Chondrocyte (in vitro differentiated cells): ENCODE measurements around the gene MTRF1. TPM values are rescaled to one million over a fixed set of nuclear protein-coding genes. Genes with fewer than 3 reads are reported as not detected.
"Not testable (repeated sequence)": the region's sequence is repeated elsewhere in the genome, so short reads cannot be mapped to it uniquely, and the experiment has no call there.

Experiments
- DNase-seq: peaks from one replicate; pipeline ENCODE4 v3.0.0; 2021; ENCODE audit warnings: mixed read lengths, low spot score
- H3K27ac Mint-ChIP-seq: one replicate; pipeline ENCODE4 v1.8.0; 2021; ENCODE audit warnings: mild to moderate bottlenecking, moderate library complexity, mixed read lengths; ENCODE audit not compliant: unreplicated experiment
- H3K27me3 Mint-ChIP-seq: 2 replicates; pipeline ENCODE4 v1.8.0; 2021; ENCODE audit warnings: low read depth, mixed read lengths
- H3K36me3 Mint-ChIP-seq: 2 replicates; pipeline ENCODE4 v1.8.0; 2021; ENCODE audit warnings: low read depth, mixed read lengths
- H3K4me1 Mint-ChIP-seq: 2 replicates; pipeline ENCODE4 v1.8.0; 2021; ENCODE audit warnings: low read depth, mild to moderate bottlenecking, mixed read lengths
- H3K4me3 Mint-ChIP-seq: one replicate; pipeline ENCODE4 v1.8.0; 2021; ENCODE audit warnings: mild to moderate bottlenecking, moderate library complexity, mixed read lengths; ENCODE audit not compliant: unreplicated experiment
- H3K9me3 Mint-ChIP-seq: 2 replicates; pipeline ENCODE4 v1.8.0; 2021; ENCODE audit warnings: low read depth, mixed read lengths
- CTCF ChIP-seq: fragments of 200-600 bp; sonication (generic); IDR thresholded peaks from 2 replicates; pipeline ENCODE4 v1.5.0; 2021; ENCODE audit warnings: antibody characterized with exemption, mild to moderate bottlenecking, moderate library complexity
- total RNA-seq: library from RNA; stranded (reverse); gene quantifications from 3 replicates; pipeline ENCODE4 v1.2.1, GENCODE V29; 2021

Gene MTRF1
- total RNA-seq, 1 donor from 2014 or later = 8.2 TPM

- H3K27ac Mint-ChIP-seq = no peak overlapping the region
- peaks cover 2% of the 10 kb centered on the region for H3K27me3 Mint-ChIP-seq
- H3K4me3 Mint-ChIP-seq = no peak overlapping the region
- H3K4me1 Mint-ChIP-seq = no peaks in the 10 kb centered on the region
- no peak for DNase-seq
- H3K9me3 Mint-ChIP-seq = no peaks in the 10 kb centered on the region
- H3K36me3 Mint-ChIP-seq = peaks cover 1% of the 10 kb centered on the region
- TF ChIP-seq CTCF = no peak
These were observed 26.1 kb upstream of the MTRF1 start for GRCh38 chr13:41289463-41289881.

- no peaks in the 10 kb centered on the region for H3K36me3 Mint-ChIP-seq
- no peaks in the 10 kb centered on the region for H3K4me1 Mint-ChIP-seq
- peaks cover 2% of the 10 kb centered on the region for H3K27me3 Mint-ChIP-seq
- H3K9me3 Mint-ChIP-seq = no peaks in the 10 kb centered on the region
- no peak for DNase-seq
- no peak overlapping the region for H3K4me3 Mint-ChIP-seq
- H3K27ac Mint-ChIP-seq = no peak overlapping the region
- no peak for TF ChIP-seq CTCF
These were observed 23.0 kb upstream of the MTRF1 start for GRCh38 chr13:41286370-41286769.

GRCh38 chr13:41284512-41285288 is 21.3 kb upstream of the MTRF1 start:
- H3K27me3 Mint-ChIP-seq = peaks cover 2% of the 10 kb centered on the region
- no peaks in the 10 kb centered on the region for H3K36me3 Mint-ChIP-seq
- TF ChIP-seq CTCF = no peak
- DNase-seq = no peak
- H3K9me3 Mint-ChIP-seq = no peaks in the 10 kb centered on the region
- no peak overlapping the region for H3K4me3 Mint-ChIP-seq
- H3K27ac Mint-ChIP-seq = no peak overlapping the region
- no peaks in the 10 kb centered on the region for H3K4me1 Mint-ChIP-seq

GRCh38 chr13:41282129-41282571 is 18.8 kb upstream of the MTRF1 start:
- Mint-ChIP-seq H3K36me3 (no peaks in the 10 kb centered on the region), H3K9me3 (no peaks in the 10 kb centered on the region), H3K27me3 (peaks cover 2% of the 10 kb centered on the region), H3K4me3 (no peak overlapping the region), H3K4me1 (no peaks in the 10 kb centered on the region), H3K27ac (no peak overlapping the region)
- DNase-seq = no peak
- no peak for TF ChIP-seq CTCF

GRCh38 chr13:41279156-41279555 is 15.8 kb upstream of the MTRF1 start:
- not testable (repeated sequence) for H3K4me3 Mint-ChIP-seq

GRCh38 chr13:41276824-41277223 is 13.4 kb upstream of the MTRF1 start:
- H3K27me3 Mint-ChIP-seq = peaks cover 2% of the 10 kb centered on the region
- no peak overlapping the region for H3K27ac Mint-ChIP-seq
- peaks cover 3% of the 10 kb centered on the region for H3K36me3 Mint-ChIP-seq
- DNase-seq = no peak
- no peak overlapping the region for H3K4me3 Mint-ChIP-seq
- no peaks in the 10 kb centered on the region for H3K4me1 Mint-ChIP-seq
- TF ChIP-seq CTCF = no peak
- H3K9me3 Mint-ChIP-seq = no peaks in the 10 kb centered on the region

More at GRCh38 chr13:41279156-41279555, 15.8 kb upstream of the MTRF1 start:
- not testable (repeated sequence) for H3K4me1 Mint-ChIP-seq, H3K9me3 Mint-ChIP-seq, H3K27me3 Mint-ChIP-seq, H3K36me3 Mint-ChIP-seq, DNase-seq, H3K27ac Mint-ChIP-seq
